Activated CD4-positive, alpha-beta T cell treated with anti-CD3 and anti-CD28 coated beads for 36 hours (primary cell): ENCODE data around the gene TXNDC9. TPM values are rescaled to one million over a fixed set of nuclear protein-coding genes. Genes with fewer than 3 reads are reported as not detected.
A peak's percentile ranks its signal among the peaks of the same experiment; 100 is the strongest.
"Not testable (repeated sequence)": the region's sequence is repeated elsewhere in the genome, so short reads cannot be mapped to it uniquely, and the experiment has no call there.

Experiments used
- ATAC-seq: fragments of 200-7000 bp; cut with Tn5 transposase; one replicate; pipeline ENCODE4 v1.10.0; 2021; ENCODE audit warnings: mild to moderate bottlenecking, moderate library complexity
- CTCF ChIA-PET: fragments of 350-600 bp; sonication (Branson Sonifier 250); formaldehyde crosslinking; loops from one replicate; lab custom pipeline; 2021; ENCODE audit warnings: antibody characterized with exemption; lab: Charles Lee
- POLR2A ChIA-PET: fragments of 350-600 bp; sonication (Branson Sonifier 250); formaldehyde crosslinking; loops from one replicate; lab custom pipeline; 2021; ENCODE audit warnings: antibody characterized with exemption, inconsistent platforms; lab: Charles Lee
- DNase-seq: peaks from one replicate; pipeline ENCODE4 v3.0.0-alpha.2; 2020
- H3K27ac Mint-ChIP-seq: one replicate; pipeline ENCODE4 v1.8.0; 2021; ENCODE audit warnings: mixed read lengths
- H3K27me3 Mint-ChIP-seq: one replicate; pipeline ENCODE4 v1.8.0; 2021; ENCODE audit warnings: mixed read lengths
- H3K36me3 Mint-ChIP-seq: one replicate; pipeline ENCODE4 v1.8.0; 2021; ENCODE audit warnings: low read depth, mixed read lengths
- H3K4me1 Mint-ChIP-seq: one replicate; pipeline ENCODE4 v1.8.0; 2021; ENCODE audit warnings: mixed read lengths
- H3K4me3 Mint-ChIP-seq: one replicate; pipeline ENCODE4 v1.8.0; 2021; ENCODE audit warnings: mild to moderate bottlenecking, moderate library complexity, mixed read lengths
- H3K9me3 Mint-ChIP-seq: one replicate; pipeline ENCODE4 v1.8.0; 2021; ENCODE audit warnings: low read depth, mixed read lengths
- intact Hi-C, 2 experiments: fragments of 100-400 bp; cut with DNase I in 1 of 2; cut with micrococcal nuclease in 1 of 2; formaldehyde crosslinking; loops; one replicate each; pipeline versions ENCODE4 v1.14.2 to v1.15.1; 2022 to 2024; cut with DNase I, micrococcal nuclease
- total RNA-seq, 2 experiments: library from RNA; stranded (reverse); gene quantifications; one replicate each; pipeline ENCODE4 v1.2.3, GENCODE V29; 2021

TXNDC9 gene
- total RNA-seq, 2 experiments from 2014 or later, result 19.4 to 27.9 TPM

DNA sequence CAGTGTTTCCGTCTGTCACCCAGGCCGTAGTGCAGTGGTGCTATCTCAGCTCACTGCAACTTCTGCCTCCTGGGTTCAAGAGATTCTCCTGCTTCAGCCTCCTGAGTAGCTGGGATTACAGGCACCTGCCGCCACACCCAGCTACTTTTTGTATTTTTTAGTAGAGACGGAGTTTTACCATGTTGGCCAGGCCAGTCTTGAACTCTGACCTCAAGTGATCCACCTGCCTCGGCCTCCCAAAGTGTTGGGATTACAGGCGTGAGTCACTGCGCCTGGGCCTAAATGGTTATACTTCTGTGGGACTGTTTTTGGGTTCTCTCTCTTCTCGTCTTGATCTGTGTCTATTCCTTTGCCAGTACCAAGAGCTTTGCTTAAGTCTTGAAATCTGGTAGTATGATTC is 18.7 kb upstream of the TXNDC9 start:
- H3K4me3 Mint-ChIP-seq, H3K9me3 Mint-ChIP-seq, intact Hi-C loops, POLR2A ChIA-PET, H3K27me3 Mint-ChIP-seq, DNase-seq, H3K27ac Mint-ChIP-seq, H3K36me3 Mint-ChIP-seq, ATAC-seq: not testable (repeated sequence)
- H3K4me1 Mint-ChIP-seq, result peaks cover 54% of the 10 kb centered on the region
- CTCF ChIA-PET, result interaction anchor here (0.6 to 1.4 kb wide), 2 partner anchors 18 to 752 kb away, joined by 3 to 4 read pairs; partner anchors contain the start of gene EIF5B

DNA sequence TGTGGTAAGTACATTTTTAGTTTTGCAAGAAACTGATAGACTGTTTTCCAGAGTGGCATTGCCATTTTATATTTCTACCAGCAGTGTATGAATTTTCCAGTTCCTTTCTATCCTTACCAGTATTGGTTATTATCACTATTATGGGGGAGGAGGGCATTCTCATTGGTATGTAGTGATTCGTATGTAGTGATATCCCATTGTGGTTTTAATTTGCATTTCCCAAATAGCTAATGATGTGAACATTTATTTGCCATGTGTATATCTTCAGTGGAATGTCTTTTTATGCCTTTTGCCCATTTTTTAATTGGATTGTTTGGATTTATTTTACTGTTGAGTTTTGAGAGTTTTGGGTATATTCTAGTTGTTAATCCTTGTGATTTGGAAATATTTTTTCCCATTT is 17.9 kb upstream of the TXNDC9 start:
- Mint-ChIP-seq H3K36me3 (peaks cover 11% of the 10 kb centered on the region), H3K9me3 (no peaks in the 10 kb centered on the region), H3K27me3 (no peaks in the 10 kb centered on the region), H3K4me1 (peaks cover 60% of the 10 kb centered on the region), H3K4me3 (no peak overlapping the region), H3K27ac (no peak overlapping the region)
- CTCF ChIA-PET, result interaction anchor here (1.0 to 1.4 kb wide), 2 partner anchors 17 to 22 kb away, joined by 3 to 4 read pairs; partner anchors contain the start of gene EIF5B
- intact Hi-C loops, result no loop called here
- POLR2A ChIA-PET, result no interaction called here
- ATAC-seq (no peak), DNase-seq (no peak)

DNA sequence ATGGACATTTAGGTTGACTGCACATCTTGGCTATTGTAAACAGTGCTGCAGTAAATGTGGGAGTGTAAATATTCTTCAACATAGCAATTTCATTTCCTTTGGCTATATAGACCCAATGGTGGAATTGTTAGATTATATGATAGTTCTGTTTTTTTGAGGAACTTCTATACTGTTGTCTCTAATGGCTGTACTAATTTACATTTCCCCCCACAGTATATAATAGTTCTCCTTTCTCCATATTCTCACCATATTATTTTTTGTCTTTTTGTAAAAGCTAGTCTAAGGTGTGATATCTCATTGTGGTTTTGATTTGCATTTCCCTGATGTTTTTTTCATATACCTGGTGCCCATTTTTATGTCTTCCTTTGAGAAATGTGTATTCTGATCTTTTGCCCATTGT is 14.1 kb upstream of the TXNDC9 start:
- DNase-seq (no peak), ATAC-seq (no peak)
- ChIA-PET CTCF (no interaction called here), POLR2A (interaction anchor here (0.5 kb wide), 1 partner anchor 19 kb away, joined by 3 read pairs; no protein-coding TSS in a partner anchor)
- no peaks in the 10 kb centered on the region for H3K27me3 Mint-ChIP-seq
- peaks cover 71% of the 10 kb centered on the region for H3K4me1 Mint-ChIP-seq
- intact Hi-C loops, result no loop called here
- H3K27ac Mint-ChIP-seq, result peak overlapping the region; percentile 10
- H3K4me3 Mint-ChIP-seq, result no peak overlapping the region
- peaks cover 13% of the 10 kb centered on the region for H3K36me3 Mint-ChIP-seq
- H3K9me3 Mint-ChIP-seq, result no peaks in the 10 kb centered on the region

DNA sequence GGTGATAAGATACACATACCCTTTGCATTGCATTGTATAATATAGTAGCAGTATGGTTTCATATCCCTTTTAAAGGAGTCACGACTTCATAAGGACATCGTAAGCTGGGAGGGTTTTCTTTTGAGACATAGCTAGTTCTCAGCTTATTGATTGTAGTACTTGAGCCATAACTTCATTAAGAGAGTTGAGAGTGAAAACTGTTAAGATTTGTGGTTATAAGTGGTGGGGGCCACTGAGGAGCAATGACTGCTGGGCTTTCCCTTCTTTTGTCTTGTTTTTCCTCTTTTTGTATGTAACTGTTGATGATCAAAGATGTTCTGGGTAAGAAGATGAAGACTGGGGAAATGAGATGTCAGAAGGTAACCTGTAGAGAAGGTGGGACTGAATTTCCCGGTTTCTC is 12.0 kb upstream of the TXNDC9 start:
- Mint-ChIP-seq H3K9me3 (no peaks in the 10 kb centered on the region), H3K36me3 (peaks cover 12% of the 10 kb centered on the region), H3K27ac (peak overlapping the region; percentile 16), H3K4me1 (peaks cover 60% of the 10 kb centered on the region), H3K27me3 (no peaks in the 10 kb centered on the region), H3K4me3 (no peak overlapping the region)
- intact Hi-C loops, result loop anchor here in 1 of 2 experiments (1.0 to 2.0 kb wide), 2 partner anchors 8 to 29 kb away; no protein-coding TSS in a partner anchor
- ChIA-PET CTCF (interaction anchor here (1.2 to 1.5 kb wide), 2 partner anchors 8 to 10 kb away, joined by 5 to 11 read pairs; partner anchors contain the start of gene EIF5B), POLR2A (interaction anchor here (0.7 to 1.9 kb wide), 2 partner anchors 11 to 549 kb away, joined by 3 to 6 read pairs; partner anchors contain the start of gene EIF5B)
- DNase-seq (peak; percentile 26), ATAC-seq (peak; percentile 92)

DNA sequence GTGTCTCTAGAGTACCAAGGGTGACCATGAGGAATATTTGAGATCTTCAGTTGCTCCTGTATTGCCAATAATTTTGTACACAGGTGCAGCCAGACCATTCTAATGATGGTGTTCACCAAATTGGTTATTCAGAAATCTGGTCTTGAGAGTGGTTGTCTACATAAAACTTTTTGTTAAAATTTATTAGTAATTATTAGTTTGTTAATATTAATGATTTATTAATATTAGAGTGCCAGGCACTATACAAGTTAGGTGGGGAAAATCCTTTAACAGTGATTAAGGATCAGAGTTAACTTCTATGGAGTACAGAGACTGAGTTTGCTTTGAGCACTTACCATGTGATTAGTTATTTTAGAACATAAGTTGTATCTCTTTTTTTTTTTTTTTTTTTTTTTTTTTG is 10.1 kb upstream of the TXNDC9 start:
- H3K27ac Mint-ChIP-seq, result no peak overlapping the region
- peaks cover 65% of the 10 kb centered on the region for H3K4me1 Mint-ChIP-seq
- H3K4me3 Mint-ChIP-seq, result no peak overlapping the region
- CTCF ChIA-PET, result no interaction called here
- H3K36me3 Mint-ChIP-seq, result peaks cover 14% of the 10 kb centered on the region
- DNase-seq (no peak), ATAC-seq (no peak)
- POLR2A ChIA-PET, result no interaction called here
- H3K27me3 Mint-ChIP-seq, result no peaks in the 10 kb centered on the region
- intact Hi-C loops, result no loop called here
- H3K9me3 Mint-ChIP-seq, result no peaks in the 10 kb centered on the region

DNA sequence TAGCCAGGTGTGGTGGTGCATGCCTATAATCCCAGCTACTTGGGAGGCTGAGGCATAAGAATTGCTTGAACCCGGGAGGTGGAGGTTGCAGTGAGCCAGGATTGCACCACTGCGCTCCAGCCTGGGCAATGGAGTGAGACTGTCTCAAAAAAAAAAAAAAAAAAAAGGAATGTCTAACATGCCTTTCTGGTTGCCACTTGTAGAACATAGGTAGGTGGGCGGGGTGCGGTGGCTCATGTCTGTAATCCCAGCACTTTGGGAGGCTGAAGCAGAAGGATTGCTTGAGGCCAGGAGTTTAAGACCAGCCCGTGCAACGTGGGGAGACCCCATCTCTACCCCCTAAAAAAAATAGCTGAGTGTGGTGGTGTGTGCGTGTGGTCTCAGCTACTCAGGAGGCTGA is 9.3 kb upstream of the TXNDC9 start:
- CTCF ChIA-PET, result not testable (repeated sequence)

DNA sequence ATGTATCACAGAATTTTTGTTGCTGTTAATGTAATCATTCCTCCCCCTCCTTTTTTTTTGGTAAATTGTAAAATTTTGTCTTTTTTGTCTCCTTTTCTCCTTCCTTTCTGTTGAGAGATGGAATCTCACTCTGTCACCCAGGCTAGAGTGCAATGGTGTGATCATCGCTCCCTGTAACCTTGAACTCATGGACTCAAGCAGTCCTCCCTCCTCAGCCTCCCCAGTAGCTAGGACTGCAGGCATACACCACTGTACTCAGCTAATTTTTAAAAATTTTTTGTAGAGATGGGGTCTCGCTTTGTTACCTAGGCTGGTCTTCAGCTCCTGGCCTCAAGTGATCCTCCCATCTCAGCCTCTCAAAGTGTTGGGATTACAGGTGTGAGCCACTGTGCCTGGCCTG is 6.4 kb upstream of the TXNDC9 start:
- Mint-ChIP-seq H3K27ac (no peak overlapping the region), H3K27me3 (no peaks in the 10 kb centered on the region)
- POLR2A ChIA-PET, result no interaction called here

More for the DNA sequence above, 9.3 kb upstream of the TXNDC9 start:
- Mint-ChIP-seq H3K4me1 (peaks cover 67% of the 10 kb centered on the region), H3K36me3 (peaks cover 14% of the 10 kb centered on the region)
- H3K27ac Mint-ChIP-seq, H3K9me3 Mint-ChIP-seq, POLR2A ChIA-PET, H3K4me3 Mint-ChIP-seq, DNase-seq, intact Hi-C loops, H3K27me3 Mint-ChIP-seq, ATAC-seq: not testable (repeated sequence)

DNA sequence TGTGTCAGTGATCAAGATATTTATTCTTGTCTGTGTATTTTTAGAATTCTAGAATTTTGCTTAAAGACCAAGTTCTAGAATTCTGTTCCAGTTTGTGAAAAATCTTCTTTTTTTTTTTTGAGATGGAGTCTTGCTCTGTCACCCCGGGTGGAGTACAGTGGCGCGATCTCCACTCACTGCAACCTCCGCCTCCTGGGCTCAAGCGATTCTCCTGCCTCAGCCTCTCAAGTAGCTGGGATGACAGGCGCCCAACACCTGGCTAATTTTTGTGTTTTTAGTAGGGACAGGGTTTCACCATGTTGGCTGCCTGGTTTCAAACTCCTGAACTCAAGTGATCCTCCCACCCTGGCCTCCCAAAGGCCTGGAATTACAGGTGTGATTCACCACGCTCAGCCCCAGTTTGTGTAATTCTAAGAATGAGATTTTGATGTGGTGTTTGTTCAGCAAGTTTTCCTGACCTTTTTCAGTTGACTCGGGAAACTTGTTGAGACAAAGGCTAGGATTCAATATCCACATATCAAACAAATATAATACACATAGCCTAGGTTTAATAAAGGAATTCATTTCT is 4.6 kb upstream of the TXNDC9 start:
- ATAC-seq, result no peak
- H3K36me3 Mint-ChIP-seq, result peaks cover 12% of the 10 kb centered on the region
- CTCF ChIA-PET, result no interaction called here
- DNase-seq, result peak; percentile 12
- H3K4me1 Mint-ChIP-seq, result peaks cover 46% of the 10 kb centered on the region
- no peaks in the 10 kb centered on the region for H3K9me3 Mint-ChIP-seq
- no peak overlapping the region for H3K27ac Mint-ChIP-seq
- H3K4me3 Mint-ChIP-seq, result no peak overlapping the region
- intact Hi-C loops, result loop anchor here in 1 of 2 experiments (1.0 kb wide), 1 partner anchor 8 kb away; no protein-coding TSS in a partner anchor
- H3K27me3 Mint-ChIP-seq, result no peaks in the 10 kb centered on the region
- POLR2A ChIA-PET, result no interaction called here

More for the DNA sequence above, 6.4 kb upstream of the TXNDC9 start:
- H3K36me3 Mint-ChIP-seq, result peaks cover 15% of the 10 kb centered on the region
- intact Hi-C loops, result no loop called here
- H3K4me3 Mint-ChIP-seq, result no peak overlapping the region
- ATAC-seq (no peak), DNase-seq (no peak)
- H3K9me3 Mint-ChIP-seq, result no peaks in the 10 kb centered on the region
- CTCF ChIA-PET, result no interaction called here
- peaks cover 56% of the 10 kb centered on the region for H3K4me1 Mint-ChIP-seq

DNA sequence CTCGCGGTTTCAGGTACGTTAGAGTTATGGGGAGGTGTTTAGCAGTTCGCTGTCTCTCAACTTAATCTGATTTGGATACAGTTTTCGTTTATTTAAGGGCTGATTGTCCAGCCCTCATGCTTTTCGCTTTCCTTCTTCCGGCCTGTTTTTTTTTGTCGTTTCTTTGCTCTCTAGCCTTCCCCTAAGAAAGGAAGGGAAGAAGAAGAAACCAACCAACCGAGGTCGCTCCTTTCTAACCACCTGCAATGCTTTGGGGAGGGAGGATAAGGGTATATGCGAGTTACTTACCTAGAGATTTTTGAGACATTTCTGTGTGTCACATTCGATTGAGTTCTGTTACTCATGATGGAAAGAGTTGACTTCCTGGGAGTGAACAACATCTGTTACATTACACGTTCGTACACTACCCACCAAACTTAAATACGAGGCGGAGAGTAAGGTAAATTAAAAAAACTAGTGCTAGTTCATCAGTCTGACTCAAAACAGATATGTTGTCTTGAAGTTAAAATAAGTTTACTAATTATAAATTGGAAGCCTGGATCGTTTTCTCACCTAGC is 2.0 kb upstream of the TXNDC9 start:
- intact Hi-C loops, result loop anchor here (5.0 to 10.0 kb wide), 5 partner anchors 731 to 1691 kb away; partner anchors contain the start of genes COA5 (in 1 of the 2), COX5B (in 1 of the 2), TMEM131 (in 1 of the 2) and UNC50 (in 1 of the 2)
- Mint-ChIP-seq H3K4me3 (no peak overlapping the region), H3K27ac (no peak overlapping the region), H3K9me3 (no peaks in the 10 kb centered on the region), H3K36me3 (peaks cover 7% of the 10 kb centered on the region), H3K4me1 (peaks cover 51% of the 10 kb centered on the region), H3K27me3 (no peaks in the 10 kb centered on the region)
- POLR2A ChIA-PET, result interaction anchor here (0.6 to 1.5 kb wide), 4 partner anchors 10 to 426 kb away, joined by 3 to 6 read pairs (median 6); partner anchors contain the start of genes LIPT1 and TSGA10
- DNase-seq, result peak; percentile 11
- CTCF ChIA-PET, result interaction anchor here (0.6 to 3.0 kb wide), 3 partner anchors 10 to 55 kb away, joined by 3 to 11 read pairs (median 5); no protein-coding TSS in a partner anchor
- no peak for ATAC-seq

DNA sequence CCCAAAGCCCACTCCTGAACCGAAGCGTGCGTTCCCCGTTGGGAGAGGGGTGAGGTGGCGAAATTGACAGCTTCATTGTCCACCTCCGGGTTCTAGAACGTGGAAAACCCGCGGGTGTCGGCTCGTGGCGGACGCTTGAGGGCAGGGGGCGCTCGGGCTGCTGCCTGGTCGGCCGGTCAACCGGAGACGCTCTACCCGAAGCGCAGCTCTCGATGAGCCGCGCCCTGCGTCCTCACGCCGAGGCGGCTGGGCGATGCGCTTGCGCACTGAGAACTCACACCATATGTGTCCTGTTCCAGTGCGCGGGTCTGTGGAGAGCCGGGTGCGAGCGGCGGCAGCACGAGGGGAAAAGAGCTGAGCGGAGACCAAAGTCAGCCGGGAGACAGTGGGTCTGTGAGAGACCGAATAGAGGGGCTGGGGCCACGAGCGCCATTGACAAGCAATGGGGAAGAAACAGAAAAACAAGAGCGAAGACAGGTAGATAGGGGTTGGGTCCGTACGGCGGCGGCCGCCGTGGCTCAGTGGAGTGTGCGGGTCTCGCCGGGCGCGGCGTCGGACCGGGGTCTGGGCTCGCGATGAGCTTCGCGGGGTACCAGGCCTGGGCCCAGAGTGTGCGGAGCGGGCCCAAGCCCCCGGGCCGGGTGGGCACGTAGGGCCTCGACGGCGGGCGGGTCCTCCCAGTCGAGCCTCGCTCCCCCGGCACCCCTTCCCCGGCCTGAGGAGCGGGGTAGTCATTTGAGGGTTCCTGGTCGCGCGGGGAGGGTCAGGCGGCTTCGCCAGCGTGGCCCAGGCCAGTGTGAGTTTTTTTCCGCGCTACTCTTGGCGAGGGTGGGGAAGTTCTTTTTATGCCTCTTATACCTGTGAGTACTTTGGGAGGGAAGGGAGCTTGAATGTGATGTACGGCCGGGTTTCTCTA is 1.2 kb upstream of the TXNDC9 start, which contains the start of gene EIF5B:
EIF5B (plus strand) TSS at position 277 of the 916 bp plus-strand sequence; CDS start at position 443, 166 bp downstream.
- CTCF ChIA-PET, result interaction anchor here (0.5 to 3.0 kb wide), 9 partner anchors 10 to 180 kb away, joined by 3 to 11 read pairs (median 4); partner anchors contain the start of genes MITD1 and MRPL30
- H3K27ac Mint-ChIP-seq, result no peak within 1 kb of the TSS
- no peaks in the 10 kb centered on the region for H3K27me3 Mint-ChIP-seq
- H3K4me1 Mint-ChIP-seq, result peaks cover 47% of the 10 kb centered on the region
- no peak within 1 kb of the TSS for H3K4me3 Mint-ChIP-seq
- H3K9me3 Mint-ChIP-seq, result no peaks in the 10 kb centered on the region
- POLR2A ChIA-PET, result interaction anchor here (0.6 to 1.6 kb wide), 6 partner anchors 11 to 425 kb away, joined by 3 to 6 read pairs (median 4); partner anchors contain the start of genes LIPT1 and TSGA10
- DNase-seq (peak; percentile 95), ATAC-seq (peak; percentile 71)
- H3K36me3 Mint-ChIP-seq, result peaks cover 11% of the 10 kb centered on the region
- intact Hi-C loops, result loop anchor here (1.0 to 10.0 kb wide), 10 partner anchors 182 to 1690 kb away; partner anchors contain the start of genes TMEM131 (in 2 of the 2), COA5 (in 1 of the 2), COX5B (in 1 of the 2) and MGAT4A (in 1 of the 2)
